NK-92 (cell line): ENCODE data around the gene SFMBT2.

Experiments
- DNase-seq: peaks from one replicate; lab custom pipeline; 2025; ENCODE audit not compliant: unreplicated experiment; lab: John Stamatoyannopoulos, UW

SFMBT2 gene

DNA sequence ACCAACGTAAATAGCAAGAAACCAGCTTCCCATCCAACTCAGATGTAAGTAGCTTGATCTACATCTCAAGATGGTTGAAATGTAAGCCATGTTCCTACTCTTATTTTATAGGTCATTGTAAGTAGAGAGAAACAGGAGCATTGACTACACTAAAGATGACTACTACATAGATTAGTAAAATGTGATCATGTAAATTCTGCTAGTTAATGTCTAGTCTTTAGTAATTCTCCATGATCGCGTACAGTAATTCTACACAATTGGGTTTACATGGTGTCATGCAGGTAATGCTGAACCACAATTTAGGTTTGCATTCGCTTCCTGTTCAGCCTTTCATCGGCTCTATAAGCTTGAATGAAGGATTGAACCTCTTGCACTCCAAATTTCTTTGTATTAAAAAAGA, 14.9 kb upstream of the SFMBT2 start:
- DNase-seq = no peak

DNA sequence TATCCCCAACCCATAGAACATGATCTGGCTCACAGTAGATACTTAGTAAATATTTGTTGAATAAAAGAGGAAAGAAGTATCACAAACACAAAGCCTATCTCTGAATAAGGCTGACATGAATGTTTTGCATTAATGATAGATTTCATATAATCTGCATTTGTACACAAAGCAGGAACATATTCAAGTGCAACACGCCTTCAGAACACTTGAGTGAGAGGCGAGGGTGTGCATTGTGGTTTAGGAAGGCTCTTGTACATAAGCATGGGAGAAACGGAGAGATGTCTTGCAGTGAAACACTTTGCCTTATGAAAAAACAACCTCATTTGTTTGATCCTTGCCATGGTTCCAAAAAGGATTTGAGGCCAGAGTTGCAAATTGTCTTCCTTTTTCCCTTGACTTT, 14.1 kb upstream of the SFMBT2 start:
- DNase-seq = no peak

DNA sequence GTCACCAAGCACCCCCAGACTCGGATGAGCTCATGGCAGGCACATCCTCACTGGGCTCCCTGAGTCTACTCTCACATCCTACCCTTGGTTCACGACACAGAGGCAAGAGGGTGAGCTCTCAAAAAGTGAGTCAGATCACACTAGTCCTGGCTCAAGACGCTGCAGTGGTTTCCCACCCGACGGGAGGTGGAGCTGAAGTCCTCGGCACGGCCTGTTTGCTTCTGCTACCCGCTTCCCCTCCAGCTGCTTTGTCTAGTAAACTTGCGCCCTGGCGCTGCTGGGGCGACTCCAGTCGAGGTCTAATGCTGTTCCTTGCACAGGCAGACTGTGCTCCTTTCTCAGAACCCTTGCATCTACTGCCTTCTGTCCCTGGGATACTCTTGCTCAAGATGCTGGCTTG, 13.5 kb upstream of the SFMBT2 start:
- no peak for DNase-seq

DNA sequence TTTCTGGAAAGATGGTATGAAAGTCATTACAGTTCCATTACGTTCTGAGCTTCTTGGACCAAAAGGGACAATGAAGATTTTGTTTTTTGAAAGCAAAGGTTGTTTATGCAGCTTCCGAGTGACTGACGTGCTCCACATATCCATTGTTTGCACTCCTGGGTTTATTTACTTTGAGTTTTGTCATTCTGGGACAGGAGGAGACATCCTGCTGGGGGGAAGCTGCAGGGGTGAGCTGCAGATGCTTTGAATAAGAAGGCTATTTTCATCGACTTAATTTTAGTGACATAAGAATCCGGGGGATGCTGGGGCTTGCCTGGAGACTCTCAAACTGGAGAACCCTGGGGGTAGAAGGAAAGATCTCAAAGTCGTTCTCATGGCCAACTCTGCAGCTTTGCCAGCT, 12.7 kb upstream of the SFMBT2 start:
- DNase-seq = no peak

DNA sequence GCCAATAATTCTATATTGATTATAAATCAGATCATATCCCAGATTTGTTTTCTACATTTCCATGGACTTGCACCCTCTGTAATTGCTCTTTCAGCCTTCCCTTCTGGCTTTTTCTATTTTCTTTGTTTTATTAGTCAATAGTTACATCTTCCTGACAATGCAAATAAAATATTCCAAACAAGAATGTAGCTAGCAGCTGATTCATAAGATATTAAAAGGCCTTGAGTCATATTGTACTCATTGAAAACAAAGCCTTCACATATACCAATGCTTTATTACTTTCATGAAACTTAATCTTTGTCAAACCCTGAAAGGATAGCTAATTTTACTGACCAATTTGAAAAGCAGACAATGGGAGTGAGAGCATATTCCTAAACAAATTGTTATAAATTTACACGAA, 10.7 kb upstream of the SFMBT2 start:
- DNase-seq = no peak

DNA sequence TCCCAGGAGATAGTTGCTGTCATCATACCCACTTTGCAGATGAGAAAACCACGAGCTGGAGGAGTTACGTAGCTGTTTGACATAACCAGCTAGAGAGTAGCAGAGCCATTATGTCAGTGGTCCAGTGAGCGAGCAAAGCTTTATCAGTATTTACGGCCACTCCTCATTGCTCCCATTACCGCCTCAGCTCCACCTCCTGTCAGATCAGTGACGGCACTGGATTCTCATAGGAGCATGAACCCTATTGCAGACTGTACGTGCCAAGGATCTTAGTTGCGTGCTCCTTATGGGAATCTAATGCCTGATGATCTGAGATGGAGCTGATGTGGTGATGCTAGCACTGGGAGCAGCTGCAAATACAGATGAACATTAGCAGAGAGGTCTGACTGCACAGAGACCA, 9.2 kb upstream of the SFMBT2 start:
- DNase-seq = no peak

DNA sequence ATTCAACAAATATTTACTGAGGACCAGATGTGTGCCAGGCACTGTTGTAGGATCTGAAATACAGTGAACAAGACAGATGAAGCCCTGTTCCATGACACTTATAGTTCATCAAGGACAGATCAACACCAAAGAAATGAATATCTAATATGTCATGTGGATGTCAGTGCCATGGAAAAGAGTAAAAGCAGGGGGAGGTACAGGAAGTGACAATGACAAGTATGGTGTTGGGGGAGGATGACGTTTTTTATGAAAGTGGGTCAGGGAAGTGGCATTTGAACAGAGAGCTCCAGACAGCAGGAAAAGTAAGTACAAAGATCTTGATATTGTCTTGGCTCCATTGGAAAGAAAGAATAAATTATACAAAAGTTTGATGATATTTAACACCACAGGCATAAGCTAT, 7.0 kb upstream of the SFMBT2 start:
- no peak for DNase-seq

DNA sequence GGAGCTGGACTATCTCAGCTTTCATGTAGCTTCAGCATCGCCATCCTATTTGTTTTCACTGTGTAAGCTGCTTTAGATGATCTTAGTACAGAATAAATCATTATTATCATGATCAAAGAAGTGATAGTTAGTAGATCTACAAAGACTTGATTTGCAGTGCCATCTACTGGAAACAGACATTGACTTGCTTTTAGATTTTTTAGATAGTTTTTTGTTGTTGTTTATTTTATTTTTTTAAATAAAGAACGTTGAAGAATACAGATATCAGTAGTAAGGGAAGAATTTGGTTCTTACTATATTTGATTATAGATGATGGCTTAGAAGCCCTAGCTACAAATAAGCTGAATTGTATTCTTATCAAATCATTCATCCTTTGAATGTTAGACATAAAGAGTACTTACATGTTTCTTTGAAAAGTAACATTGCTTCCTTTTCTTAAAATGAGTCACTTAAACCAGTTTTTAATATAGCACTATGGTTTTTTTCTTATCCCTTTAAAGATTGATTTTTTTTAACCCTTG, 6.3 kb upstream of the SFMBT2 start:
- no peak for DNase-seq

DNA sequence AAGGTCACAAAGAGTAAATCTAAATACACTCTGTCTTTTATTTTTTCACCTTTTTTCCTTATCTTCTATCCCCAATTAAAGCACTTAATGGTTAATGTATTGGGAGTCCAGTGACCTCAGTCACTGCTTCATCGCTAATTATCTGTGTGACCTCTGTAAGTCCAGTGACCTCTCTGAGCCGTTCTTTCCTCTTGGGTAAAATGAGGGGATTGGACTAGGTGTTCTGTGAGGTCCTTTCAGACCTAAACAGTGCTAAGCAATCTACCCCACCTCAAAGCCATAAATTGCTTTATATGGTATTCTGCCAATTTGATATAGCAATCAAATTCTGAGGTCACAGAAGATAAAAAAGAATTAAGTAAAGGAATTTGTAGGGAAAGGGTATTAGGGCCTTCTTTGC, 3.9 kb upstream of the SFMBT2 start:
- DNase-seq = no peak

DNA sequence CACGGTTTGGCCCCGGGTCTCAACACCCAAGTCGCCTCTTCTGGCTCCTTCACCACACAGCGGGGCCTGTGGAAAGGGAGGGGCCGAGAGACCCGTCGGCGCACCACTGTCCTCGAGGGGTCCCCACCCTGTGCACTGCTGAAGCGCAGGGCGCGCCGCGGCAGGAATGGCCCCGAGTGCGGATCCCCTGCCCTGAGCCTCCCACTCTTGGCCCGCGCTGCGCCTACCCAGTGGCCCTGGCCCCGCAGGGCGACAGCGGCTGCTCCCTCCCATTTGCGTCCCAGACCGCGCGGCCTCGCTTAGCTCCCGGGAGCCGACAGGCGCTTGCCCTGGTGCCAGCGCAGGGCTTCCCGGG, 2.1 kb upstream of the SFMBT2 start:
- no peak for DNase-seq

DNA sequence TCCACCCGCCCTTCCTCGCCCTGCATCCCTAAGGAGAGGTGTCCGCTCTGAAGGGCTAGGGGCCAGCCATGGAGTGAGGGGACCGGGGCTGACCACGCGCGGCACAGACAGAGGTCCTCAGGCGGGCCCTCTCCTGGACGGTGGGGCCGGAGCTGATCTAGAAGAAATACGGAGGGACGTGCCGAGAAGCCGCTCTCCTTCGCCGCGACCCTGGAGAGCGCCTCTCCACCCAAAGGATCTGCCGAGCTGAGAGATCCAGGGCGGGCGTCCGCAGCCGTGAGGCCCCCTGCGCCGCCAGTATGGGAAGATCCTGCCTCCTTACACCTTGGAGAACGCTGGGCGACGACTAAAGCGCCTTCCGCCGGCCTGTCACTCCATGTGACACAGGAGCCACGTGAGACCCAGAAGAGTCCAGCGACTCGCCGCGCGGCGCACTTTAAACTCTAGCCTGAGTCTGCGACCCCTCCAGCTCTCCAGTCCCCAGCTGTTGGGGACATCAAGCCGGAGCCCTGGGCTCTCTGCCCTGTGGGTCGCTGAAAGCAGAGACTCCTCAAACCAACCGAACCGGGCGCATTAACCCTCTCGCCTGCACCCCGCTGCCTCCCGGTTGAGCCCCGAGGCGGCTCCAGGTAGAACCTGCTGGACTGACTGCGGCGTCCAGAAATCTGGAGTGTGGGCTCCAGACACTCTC, 1.5 kb upstream of the SFMBT2 start:
- DNase-seq = no peak

DNA sequence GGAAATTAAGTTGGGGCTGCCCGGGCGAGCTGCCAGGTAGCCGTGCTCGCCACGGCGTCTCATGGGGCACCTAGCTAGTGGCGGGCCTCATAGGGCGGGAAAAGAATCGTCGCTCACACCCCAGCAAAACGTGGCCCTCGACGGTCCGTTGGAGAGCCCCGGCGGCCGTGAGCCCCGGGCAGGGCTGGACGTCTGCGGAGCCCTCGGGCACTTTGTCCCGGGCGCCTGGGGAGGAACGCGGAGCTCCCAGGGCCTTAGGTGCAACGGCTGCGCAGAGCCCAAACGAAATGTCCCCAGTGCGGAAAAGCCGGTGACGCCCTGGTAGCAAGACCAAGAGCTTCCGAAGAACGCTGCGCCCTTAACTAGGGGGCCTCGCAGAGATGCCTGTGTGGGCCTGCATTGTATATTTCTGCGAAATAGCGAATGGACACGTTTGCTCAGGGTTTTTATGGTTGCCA, 866 bp upstream of the SFMBT2 start:
- DNase-seq = no peak

DNA sequence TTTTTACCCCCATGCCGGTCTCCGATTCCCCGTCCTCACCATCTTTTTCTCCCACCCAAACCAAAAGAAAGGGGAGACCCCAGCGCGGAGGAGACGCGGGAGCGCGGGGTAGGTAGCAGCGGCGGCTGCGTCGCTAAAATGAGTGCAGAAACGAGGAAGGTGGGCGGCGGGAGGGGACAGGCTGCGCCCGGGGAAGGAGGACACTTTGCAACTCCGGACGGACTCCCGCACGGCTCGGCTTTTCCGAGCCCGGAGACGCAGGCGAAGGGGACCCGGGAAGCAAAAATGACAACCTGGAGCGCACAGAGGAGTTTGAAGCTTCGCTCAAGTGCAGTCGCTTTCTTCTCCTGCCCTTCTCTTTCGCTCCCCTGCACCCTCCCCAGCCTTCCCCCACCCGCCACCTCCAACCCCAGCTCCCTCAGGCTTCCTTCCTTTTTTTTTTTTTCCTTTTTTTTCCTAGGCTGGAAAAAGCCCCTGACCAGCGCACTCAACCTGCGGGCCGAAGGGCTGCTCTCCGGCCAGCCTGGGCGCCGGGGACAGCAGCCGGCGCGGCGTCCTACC, 453 bp downstream of the SFMBT2 start:
- DNase-seq = no peak

DNA sequence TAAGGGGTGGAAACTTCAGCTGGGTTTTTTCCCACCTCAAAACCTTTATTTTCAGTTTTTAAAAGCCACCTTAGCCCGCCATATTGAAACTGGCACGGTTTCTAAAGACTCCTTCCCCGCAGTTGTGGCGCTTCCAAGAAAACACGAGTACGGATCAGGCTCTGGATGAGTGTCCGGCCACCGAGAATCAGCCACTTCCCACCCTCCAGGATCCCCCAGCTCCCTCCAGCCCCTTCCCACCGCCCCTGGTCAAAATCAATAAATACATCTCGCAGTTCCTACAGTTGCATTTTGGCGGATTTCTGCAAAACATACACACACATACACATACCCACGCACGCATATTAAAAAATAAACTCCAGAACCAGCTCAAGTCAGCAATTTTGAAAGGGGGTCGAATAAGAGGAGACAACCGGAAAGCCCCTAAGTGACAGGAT, 1.1 kb downstream of the SFMBT2 start:
- no peak for DNase-seq

DNA sequence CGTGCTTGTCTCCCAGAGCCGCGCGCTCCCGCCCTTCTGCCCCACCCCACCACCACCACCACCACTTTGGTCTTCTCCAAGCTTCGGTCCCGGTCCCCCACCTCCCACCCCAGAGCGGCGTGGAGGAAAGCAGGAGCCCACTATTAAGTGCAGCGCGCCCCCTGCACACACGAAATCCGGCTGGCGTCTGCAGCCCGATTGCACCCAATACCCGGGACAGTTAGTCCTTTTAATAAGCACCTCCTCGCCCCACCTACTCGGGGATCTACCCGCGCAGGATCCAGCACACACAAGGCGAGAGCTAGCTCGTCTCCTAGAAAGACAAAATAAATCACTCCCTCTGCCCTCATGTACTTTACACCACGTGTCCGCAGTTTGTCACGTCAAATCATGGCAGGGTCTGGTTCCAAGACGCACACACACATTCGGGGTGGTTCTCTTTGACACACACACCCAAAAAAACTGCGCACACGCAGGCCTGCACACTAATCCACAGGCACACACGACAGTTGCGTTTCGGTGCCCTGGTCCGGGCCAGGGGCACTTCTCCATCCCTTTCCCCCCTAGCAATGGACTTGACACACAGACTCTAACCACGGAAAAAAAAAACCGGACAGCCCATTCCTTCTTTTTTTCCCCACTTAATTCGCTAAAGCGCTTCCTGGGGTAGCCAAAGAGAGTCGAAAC, 1.6 kb downstream of the SFMBT2 start:
- no peak for DNase-seq

DNA sequence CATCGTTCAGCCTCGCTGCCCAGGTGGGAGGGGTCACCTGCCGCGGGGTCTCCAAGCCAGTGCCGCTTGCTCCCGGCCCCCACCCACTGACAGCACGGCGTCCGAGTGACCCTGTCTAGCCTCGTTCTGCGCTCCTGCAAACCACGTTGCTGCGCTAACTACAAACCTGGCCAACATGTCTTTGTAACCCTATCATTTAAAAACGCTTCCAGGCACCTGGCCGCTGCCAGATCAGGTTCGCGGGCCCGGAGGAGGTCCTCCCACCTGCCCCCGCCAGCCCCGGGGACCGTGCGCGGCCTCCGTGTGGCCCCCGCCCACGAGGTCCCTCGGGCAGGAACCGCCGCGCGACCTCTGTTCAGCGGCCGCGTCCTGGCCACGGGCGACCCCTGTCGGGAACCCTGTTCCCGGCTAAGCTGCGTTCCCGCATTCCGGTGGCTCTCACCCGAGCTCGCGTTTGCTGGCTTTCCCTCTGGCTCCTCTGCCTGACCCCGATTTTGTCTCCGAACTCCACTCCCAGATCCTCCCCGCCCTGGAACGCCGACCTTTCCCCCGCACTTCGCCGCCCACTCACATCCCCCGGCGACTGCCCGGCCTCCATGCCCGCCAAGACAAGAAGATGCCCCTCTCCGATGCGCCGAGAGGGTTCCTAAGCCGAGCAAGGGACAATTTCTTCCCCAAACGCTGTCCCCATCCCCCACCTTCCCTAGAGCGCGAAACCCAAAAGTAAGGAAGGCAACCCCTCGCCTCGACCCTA, 2.4 kb downstream of the SFMBT2 start:
- no peak for DNase-seq

DNA sequence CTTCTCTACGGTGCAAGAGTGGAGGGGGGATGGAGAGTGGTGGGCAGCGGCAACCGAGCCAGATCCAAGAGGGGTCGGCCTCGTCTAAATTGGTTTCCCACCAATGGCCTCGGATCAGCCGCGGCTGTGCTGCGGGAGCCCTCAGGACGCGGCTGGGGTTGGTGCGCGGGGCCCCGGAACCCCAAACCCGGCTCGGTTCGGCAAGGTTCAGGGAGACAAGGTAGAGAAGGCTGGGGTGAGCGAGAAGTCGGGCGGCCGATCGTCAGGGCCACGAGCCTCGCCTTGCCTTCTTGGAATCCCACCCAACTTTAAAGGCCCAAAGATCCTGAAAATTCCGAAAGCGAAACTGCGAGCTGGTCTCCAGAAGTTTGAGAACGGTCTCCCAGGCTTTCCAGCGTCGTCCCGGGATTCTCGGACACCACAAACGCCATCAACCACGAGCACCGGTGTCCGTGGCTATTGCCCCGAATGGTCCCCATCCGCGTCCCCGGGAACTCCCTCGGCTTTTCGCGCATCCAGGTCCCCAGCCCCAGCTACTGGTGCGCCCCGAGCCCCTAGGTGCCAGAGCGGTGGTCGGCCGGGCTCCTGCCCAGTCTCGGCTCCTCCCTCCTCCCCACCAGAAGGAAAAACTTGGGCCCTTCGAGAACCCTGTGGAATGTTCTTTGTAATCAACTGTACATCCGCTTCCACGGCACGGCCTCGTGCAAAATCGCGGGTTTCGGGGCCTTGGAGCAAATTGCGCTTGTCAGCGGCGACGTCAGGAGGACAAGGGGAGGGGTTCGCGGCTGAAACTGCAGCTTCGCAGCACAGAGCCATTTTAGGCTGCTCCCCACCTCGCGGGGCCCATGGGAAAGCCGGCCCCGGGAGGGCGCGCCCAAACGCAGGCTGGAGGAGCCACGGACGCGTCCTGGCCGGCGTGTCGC, 3.2 kb downstream of the SFMBT2 start:
- no peak for DNase-seq

DNA sequence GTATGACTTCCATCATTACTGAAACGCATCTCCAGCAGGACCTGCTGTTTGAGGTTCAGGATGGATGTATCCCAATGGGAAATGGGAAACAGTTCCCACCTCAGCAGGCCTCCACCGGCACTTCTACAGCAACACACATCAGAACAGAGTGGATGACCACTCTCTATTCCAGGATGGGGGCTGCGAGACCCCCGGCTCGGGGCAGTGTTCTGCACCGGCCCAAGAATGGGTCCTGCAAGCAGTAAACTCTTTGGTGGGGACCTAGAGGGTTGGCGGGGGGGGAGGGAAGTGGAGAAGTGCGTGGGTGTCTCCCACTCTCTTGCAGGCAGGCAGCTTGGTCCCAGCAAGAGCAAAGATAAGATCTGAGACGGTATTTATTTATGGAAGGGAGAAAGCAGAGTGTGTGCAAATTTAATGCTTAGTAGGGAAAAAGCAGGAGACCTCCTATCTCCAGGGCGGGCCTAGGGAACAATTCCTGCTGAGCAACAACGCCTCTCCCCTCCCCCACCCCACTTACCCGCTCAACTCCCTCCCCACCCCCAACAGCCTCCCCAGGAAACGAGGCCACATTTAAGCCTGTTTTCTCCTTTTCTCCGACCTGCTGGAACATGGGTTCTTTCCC, 4.0 kb downstream of the SFMBT2 start:
- no peak for DNase-seq

DNA sequence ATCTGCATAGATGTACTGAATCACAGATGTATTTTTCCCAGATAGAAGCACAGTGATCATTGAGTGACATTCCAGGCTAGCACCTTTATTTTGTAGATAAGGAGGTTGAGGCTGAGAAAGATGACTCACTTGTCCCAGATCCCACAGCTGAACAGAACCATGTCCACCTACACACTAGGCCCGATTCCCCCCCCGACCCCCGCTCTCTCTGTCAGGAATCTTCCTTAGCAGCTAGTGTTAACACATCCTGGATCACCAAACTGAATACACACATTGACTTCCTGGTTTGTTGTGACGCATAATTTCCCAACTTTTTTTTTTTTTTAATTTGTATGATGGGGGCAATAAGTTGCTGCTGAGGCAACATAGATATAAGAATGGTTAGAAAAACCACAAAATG, 5.2 kb downstream of the SFMBT2 start:
- DNase-seq = no peak

DNA sequence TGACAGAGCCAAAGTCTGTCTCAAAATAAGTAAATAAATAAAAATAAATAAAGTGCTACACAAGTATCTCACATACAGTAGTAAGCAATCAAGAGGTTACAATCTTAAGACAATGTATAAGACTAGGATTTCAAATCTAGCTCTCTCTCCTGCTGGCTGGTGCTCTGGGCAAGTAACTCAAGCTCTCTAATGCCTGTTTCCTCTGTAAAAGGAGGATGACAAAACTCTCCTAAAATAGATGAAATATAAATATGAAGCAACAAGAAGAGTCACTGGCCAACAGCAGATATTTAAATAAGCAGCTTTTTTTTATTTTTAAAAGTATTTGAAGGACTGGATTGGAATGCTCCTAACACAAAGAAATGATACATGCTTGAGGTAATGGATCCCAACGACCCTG, 7.2 kb downstream of the SFMBT2 start:
- DNase-seq = no peak
